ENCODE results near the gene ABHD17A. TPM values are rescaled to one million over a fixed set of nuclear protein-coding genes. Genes with fewer than 3 reads are reported as not detected.
"Not testable (repeated sequence)": the region's sequence is repeated elsewhere in the genome, so short reads cannot be mapped to it uniquely, and the experiment has no call there.

ABHD17A gene
- total and polyA plus RNA-seq, 9 donors: 55.7 to 73.5 (median 59.0) TPM

DNA sequence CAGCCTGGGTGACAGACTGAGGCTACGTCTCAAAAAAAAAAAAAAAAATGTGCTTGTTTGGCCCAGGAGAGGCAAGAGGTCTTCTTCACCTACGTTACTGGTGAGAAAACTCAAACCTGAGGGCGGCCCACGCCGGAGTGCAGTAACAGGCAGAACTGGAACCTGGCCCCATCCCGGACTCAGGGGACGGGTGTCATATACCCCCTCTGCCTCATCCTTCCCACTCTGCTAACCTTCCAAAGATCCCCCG, 19.5 kb upstream of the ABHD17A start:
- Histone ChIP-seq H3K27ac (ENCODE audit: low read length) (peak overlapping the region; percentile 85), H3K27me3 (ENCODE audit: control insufficient read depth, insufficient read depth, low read length) (no peaks in the 10 kb centered on the region), H3K9me3 (replicated peaks; ENCODE audit: control insufficient read depth, low read depth, low read length) (no peaks in the 10 kb centered on the region), H3K4me1 (ENCODE audit: control insufficient read depth, insufficient read depth, low read length) (peaks cover 24% of the 10 kb centered on the region), H3K36me3 (ENCODE audit: control insufficient read depth, insufficient read depth, low read length) (peaks cover 3% of the 10 kb centered on the region), H3K4me3 (ENCODE audit: low read length) (peak overlapping the region; percentile 2)
- WGBS (ENCODE audit: insufficient coverage): 41% methylated on average over 7 of the region's 8 CpGs
- no peak for DNase-seq

DNA sequence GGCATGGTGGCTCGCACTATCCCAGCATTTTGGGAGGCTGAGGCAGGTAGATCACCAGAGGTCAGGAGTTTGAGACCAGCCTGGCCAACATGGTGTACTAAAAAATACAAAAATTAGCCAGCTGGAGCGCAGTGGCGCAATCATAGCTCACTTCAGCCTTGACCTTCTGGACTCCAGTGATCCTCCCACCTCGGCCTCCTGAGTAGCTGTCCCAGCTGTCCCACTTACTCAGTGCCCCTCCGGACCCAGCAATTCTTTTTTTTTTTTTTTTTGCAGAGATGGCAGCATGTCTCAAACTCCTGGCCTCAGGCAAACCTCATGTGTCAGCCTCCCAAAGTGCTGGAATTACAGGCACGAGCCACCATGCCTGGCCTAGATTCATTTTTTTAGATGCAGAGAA, 17.6 kb upstream of the ABHD17A start:
- Histone ChIP-seq H3K4me1 (ENCODE audit: control insufficient read depth, insufficient read depth, low read length) (peaks cover 16% of the 10 kb centered on the region), H3K9me3 (replicated peaks; ENCODE audit: control insufficient read depth, low read depth, low read length) (no peaks in the 10 kb centered on the region), H3K27me3 (ENCODE audit: control insufficient read depth, insufficient read depth, low read length) (no peaks in the 10 kb centered on the region), H3K4me3 (ENCODE audit: low read length) (no peak overlapping the region), H3K36me3 (ENCODE audit: control insufficient read depth, insufficient read depth, low read length) (no peaks in the 10 kb centered on the region), H3K27ac (ENCODE audit: low read length) (peak overlapping the region; percentile 67)
- DNase-seq: no peak
- WGBS (ENCODE audit: insufficient coverage): 84% methylated on average over 5 of the region's 6 CpGs

DNA sequence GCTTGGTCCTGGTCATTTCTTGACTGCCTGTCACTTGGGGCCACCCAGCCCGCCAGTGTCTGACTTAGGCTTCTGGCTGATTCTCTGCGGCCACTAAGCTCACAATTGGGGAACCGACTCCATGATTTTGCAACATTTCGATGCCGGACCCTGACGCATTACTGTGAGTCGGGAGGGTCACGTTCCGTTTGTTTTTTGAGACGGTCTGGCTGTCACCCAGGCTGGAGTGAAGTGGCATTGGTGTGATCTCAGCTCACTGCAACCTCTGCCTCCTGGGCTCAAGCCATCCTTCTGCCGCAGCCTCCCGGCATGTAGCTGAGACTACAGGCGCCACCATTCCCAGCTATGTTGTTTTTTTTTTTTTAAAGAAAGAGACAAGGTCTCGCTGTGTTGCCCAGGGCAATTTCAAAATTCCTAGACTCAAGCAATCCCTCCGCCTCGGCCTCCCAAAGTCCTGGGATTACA, 16.7 kb upstream of the ABHD17A start:
- 82% methylated on average over 12 of the region's 16 CpGs for WGBS (ENCODE audit: insufficient coverage)
- DNase-seq: peak; percentile 63
- peak overlapping the region; percentile 35 for H3K27ac ChIP-seq (ENCODE audit: low read length)
- H3K36me3 ChIP-seq (ENCODE audit: control insufficient read depth, insufficient read depth, low read length): no peaks in the 10 kb centered on the region
- no peaks in the 10 kb centered on the region for H3K9me3 ChIP-seq (replicated peaks; ENCODE audit: control insufficient read depth, low read depth, low read length)
- peaks cover 20% of the 10 kb centered on the region for H3K4me1 ChIP-seq (ENCODE audit: control insufficient read depth, insufficient read depth, low read length)
- no peak overlapping the region for H3K4me3 ChIP-seq (ENCODE audit: low read length)
- no peaks in the 10 kb centered on the region for H3K27me3 ChIP-seq (ENCODE audit: control insufficient read depth, insufficient read depth, low read length)

DNA sequence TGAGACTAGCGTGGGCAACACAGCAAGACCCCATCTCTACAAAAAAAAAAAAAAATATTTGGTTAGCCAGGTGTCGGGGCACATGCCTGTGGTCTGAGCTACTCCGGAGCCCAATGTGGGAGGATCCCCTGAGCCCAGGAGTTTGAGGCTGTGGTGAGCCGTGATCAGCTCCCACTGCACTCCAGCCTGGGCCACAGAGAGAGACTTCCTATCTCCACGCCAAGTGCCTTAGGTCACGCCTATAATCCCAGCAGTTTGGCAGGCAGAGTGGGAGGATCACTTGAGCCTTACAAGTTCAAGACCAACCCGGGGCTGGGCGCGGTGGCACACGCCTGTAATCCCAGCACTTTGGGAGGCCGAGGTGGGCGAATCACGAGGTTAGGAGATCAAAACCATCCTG, 11.2 kb upstream of the ABHD17A start:
- no peak overlapping the region for H3K27ac ChIP-seq (ENCODE audit: low read length)
- WGBS (ENCODE audit: insufficient coverage): 68% methylated on average over 7 of the region's 13 CpGs
- H3K27me3 ChIP-seq (ENCODE audit: control insufficient read depth, insufficient read depth, low read length): no peaks in the 10 kb centered on the region
- no peak overlapping the region for H3K4me3 ChIP-seq (ENCODE audit: low read length)
- H3K9me3 ChIP-seq (replicated peaks; ENCODE audit: control insufficient read depth, low read depth, low read length): no peaks in the 10 kb centered on the region
- DNase-seq: no peak
- no peaks in the 10 kb centered on the region for H3K36me3 ChIP-seq (ENCODE audit: control insufficient read depth, insufficient read depth, low read length)
- peaks cover 14% of the 10 kb centered on the region for H3K4me1 ChIP-seq (ENCODE audit: control insufficient read depth, insufficient read depth, low read length)

DNA sequence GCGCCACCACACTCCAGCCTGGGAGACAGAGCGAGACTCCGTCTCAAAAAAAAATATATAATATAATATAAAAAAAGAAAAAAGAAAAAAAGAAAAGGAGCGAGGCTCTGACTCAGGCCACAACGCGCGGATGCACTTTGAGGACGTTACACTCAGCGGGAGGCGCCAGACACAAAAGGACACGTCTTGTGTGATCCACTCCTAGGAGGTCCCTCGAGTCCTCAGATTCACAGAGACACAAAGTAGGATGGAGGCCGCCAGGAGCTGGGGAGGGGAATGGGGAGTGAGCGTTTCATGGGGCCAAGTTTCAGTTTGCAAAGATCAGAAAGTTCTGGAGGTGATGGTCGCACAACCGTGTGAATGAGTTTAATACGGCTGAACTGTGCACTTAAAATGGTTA, 8.5 kb upstream of the ABHD17A start:
- DNase-seq: no peak
- H3K36me3 ChIP-seq (ENCODE audit: control insufficient read depth, insufficient read depth, low read length): no peaks in the 10 kb centered on the region

DNA sequence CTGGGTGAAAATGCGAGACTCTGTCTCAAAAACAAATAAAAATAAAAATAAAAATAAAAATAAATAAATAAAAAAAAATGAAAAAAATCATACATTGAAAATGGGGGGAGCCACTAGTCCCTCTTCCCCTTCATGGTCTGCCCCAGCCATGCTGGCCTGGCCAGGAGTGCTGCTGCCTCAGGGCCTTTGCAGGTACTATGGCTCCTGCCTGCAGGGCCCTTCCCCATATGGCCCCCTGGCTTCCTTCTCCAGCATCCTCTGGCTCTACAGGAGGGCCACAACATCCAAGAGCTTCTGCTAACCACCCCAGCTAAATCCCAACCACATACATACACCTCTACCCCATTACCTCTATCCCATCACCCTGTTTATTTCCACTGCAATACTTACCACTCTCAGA, 4.6 kb upstream of the ABHD17A start:
- no peak for DNase-seq
- Histone ChIP-seq H3K4me3 (ENCODE audit: low read length) (no peak overlapping the region), H3K9me3 (replicated peaks; ENCODE audit: control insufficient read depth, low read depth, low read length) (no peaks in the 10 kb centered on the region), H3K27ac (ENCODE audit: low read length) (no peak overlapping the region), H3K27me3 (ENCODE audit: control insufficient read depth, insufficient read depth, low read length) (no peaks in the 10 kb centered on the region), H3K36me3 (ENCODE audit: control insufficient read depth, insufficient read depth, low read length) (no peaks in the 10 kb centered on the region), H3K4me1 (ENCODE audit: control insufficient read depth, insufficient read depth, low read length) (peaks cover 7% of the 10 kb centered on the region)
- WGBS (ENCODE audit: insufficient coverage): no CpG with 5 or more reads among the region's 1 CpG

More for the DNA sequence above, 8.5 kb upstream of the ABHD17A start:
- 66% methylated on average over 13 of the region's 17 CpGs for WGBS (ENCODE audit: insufficient coverage)
- Histone ChIP-seq H3K27ac (ENCODE audit: low read length) (no peak overlapping the region), H3K9me3 (replicated peaks; ENCODE audit: control insufficient read depth, low read depth, low read length) (no peaks in the 10 kb centered on the region), H3K4me3 (ENCODE audit: low read length) (no peak overlapping the region), H3K4me1 (ENCODE audit: control insufficient read depth, insufficient read depth, low read length) (peaks cover 14% of the 10 kb centered on the region), H3K27me3 (ENCODE audit: control insufficient read depth, insufficient read depth, low read length) (no peaks in the 10 kb centered on the region)

DNA sequence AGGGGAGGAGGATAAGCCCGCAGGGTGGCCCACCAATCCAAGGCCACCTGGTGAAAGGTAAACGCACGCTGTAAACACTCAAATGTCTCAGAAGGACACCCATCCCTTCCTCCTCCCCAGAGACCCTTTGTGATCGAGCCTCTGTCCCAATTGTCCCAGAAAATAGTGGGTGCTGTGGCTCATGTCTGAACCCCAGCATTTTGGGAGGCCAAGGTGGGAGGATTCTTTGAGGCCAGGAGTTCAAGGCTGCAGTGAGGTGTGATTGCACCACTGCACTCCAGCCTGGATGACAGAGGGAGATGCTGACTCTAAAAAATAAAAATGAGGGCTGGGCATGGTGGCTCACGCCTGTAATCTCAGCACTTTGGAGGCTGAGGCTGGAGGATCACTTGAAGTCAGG, 3.1 kb upstream of the ABHD17A start:
- 91% methylated on average over 1 of the region's 5 CpGs for WGBS (ENCODE audit: insufficient coverage)
- Histone ChIP-seq H3K27ac (ENCODE audit: low read length) (no peak overlapping the region), H3K4me1 (ENCODE audit: control insufficient read depth, insufficient read depth, low read length) (peaks cover 19% of the 10 kb centered on the region)

DNA sequence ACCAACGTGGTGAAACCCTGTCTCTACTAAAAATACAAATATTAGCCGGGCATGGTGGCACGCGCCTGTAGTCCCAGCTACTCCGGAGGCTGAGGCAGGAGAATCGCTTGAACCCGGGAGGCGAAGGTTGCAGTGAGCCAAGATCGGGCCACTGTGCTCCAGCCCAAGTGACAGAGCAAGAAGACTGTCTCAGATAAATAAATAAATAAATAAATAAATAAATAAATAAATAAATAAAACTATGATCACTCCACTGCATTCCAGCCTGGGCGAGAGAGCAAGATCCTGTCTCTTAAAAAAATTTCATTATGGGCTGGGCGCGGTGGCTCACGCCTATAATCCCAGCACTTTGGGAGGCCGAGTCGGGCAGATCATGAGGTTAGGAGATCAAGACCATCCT, 1.1 kb upstream of the ABHD17A start:
- not testable (repeated sequence) for DNase-seq; H3K27ac ChIP-seq (ENCODE audit: low read length); H3K27me3 ChIP-seq (ENCODE audit: control insufficient read depth, insufficient read depth, low read length); H3K36me3 ChIP-seq (ENCODE audit: control insufficient read depth, insufficient read depth, low read length); H3K9me3 ChIP-seq (replicated peaks; ENCODE audit: control insufficient read depth, low read depth, low read length); H3K4me3 ChIP-seq (ENCODE audit: low read length)
- 94% methylated on average over 11 of the region's 15 CpGs for WGBS (ENCODE audit: insufficient coverage)
- peaks cover 36% of the 10 kb centered on the region for H3K4me1 ChIP-seq (ENCODE audit: control insufficient read depth, insufficient read depth, low read length)

More for the DNA sequence above, 3.1 kb upstream of the ABHD17A start:
- no peaks in the 10 kb centered on the region for H3K9me3 ChIP-seq (replicated peaks; ENCODE audit: control insufficient read depth, low read depth, low read length)
- H3K36me3 ChIP-seq (ENCODE audit: control insufficient read depth, insufficient read depth, low read length): no peaks in the 10 kb centered on the region
- H3K4me3 ChIP-seq (ENCODE audit: low read length): no peak overlapping the region
- H3K27me3 ChIP-seq (ENCODE audit: control insufficient read depth, insufficient read depth, low read length): no peaks in the 10 kb centered on the region
- DNase-seq: no peak

DNA sequence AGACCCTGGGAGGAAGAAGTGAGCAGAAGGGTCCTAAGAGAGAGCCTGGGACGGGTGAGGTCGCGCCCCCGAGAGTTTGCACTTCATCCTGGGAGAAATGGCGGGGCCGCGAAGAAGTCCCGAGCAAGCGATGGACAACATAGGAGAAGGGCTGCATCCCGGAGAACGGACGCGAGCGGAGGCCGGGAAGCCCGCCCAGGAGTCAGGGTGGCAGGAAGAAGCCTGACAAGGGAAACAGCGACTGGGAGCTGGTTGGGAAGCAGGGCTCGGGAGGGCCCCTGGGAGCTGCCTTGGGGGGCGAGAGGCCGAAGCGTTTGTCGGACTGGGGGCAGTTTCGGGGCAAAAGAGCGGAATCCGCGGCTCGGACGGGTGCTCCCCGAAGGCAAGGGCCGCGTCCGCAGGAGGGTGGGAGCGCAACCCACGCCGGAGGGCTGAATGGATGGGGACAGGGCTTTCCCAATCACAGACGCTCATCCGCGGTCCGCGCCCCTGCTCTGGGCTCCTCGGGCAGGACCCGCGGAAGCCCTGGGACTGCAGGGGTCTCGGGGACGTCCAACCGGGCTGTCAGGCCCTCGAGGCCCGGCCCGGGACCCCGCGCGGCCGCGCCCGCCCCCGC, 469 bp downstream of the ABHD17A start:
- peak overlapping the region; percentile 98 for H3K4me3 ChIP-seq (ENCODE audit: low read length)
- under 1% methylated on average over 55 of the region's 56 CpGs for WGBS (ENCODE audit: insufficient coverage)
- no peak for DNase-seq
- H3K36me3 ChIP-seq (ENCODE audit: control insufficient read depth, insufficient read depth, low read length): peaks cover 5% of the 10 kb centered on the region
- peak overlapping the region; percentile 91 for H3K27ac ChIP-seq (ENCODE audit: low read length)
- H3K4me1 ChIP-seq (ENCODE audit: control insufficient read depth, insufficient read depth, low read length): peaks cover 42% of the 10 kb centered on the region
- no peaks in the 10 kb centered on the region for H3K9me3 ChIP-seq (replicated peaks; ENCODE audit: control insufficient read depth, low read depth, low read length)
- no peaks in the 10 kb centered on the region for H3K27me3 ChIP-seq (ENCODE audit: control insufficient read depth, insufficient read depth, low read length)

DNA sequence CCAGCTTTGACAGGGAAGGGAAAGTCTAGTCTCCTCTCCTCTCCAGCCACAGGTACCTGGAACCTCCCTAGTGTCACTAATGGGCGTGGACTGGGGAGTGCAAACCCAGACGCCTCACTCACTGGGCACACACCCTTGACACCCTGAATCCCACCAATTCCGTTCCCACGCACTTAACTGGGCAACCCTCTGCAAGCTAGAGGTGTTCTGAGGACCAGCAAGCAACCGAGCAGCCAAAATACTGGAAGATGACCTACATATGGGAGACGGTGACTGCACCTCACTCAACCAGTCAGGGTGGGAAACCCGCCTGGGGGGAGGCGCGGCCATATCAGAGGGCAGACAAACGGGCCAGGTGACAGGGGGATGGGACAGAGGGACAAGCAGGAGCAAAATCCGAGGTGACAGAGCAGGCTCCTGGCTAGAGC, 991 bp downstream of the ABHD17A start:
- peaks cover 5% of the 10 kb centered on the region for H3K36me3 ChIP-seq (ENCODE audit: control insufficient read depth, insufficient read depth, low read length)
- no peaks in the 10 kb centered on the region for H3K27me3 ChIP-seq (ENCODE audit: control insufficient read depth, insufficient read depth, low read length)
- 4% methylated on average over 10 of the region's 11 CpGs for whole genome bisulfite sequencing (ENCODE audit: insufficient coverage)
- H3K27ac ChIP-seq (ENCODE audit: low read length): peak overlapping the region; percentile 91
- peak overlapping the region; percentile 98 for H3K4me3 ChIP-seq (ENCODE audit: low read length)
- no peaks in the 10 kb centered on the region for H3K9me3 ChIP-seq (replicated peaks; ENCODE audit: control insufficient read depth, low read depth, low read length)
- DNase-seq: no peak
- peaks cover 42% of the 10 kb centered on the region for H3K4me1 ChIP-seq (ENCODE audit: control insufficient read depth, insufficient read depth, low read length)

DNA sequence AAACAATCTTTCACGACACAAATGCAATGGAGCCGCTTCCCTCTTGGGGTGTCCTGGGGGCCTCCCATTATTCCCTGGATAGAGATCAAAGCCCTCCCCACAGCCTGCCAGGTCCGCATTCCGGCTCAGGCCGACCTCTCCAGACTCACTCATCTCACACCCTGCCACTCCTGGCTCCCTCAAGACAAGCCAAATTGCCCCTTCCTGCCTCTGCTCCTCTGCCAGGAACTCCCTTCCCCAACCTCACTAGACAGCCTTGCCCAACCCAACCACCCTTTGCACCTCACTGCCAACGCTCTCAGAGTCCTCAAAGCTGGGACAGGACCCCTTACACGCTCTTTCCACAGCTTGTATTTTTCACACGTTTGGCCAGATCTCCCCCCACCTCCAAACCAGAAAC, 1.5 kb downstream of the ABHD17A start:
- Histone ChIP-seq H3K9me3 (replicated peaks; ENCODE audit: control insufficient read depth, low read depth, low read length) (no peaks in the 10 kb centered on the region), H3K27me3 (ENCODE audit: control insufficient read depth, insufficient read depth, low read length) (no peaks in the 10 kb centered on the region), H3K4me3 (ENCODE audit: low read length) (peak overlapping the region; percentile 98), H3K36me3 (ENCODE audit: control insufficient read depth, insufficient read depth, low read length) (peaks cover 5% of the 10 kb centered on the region), H3K27ac (ENCODE audit: low read length) (peak overlapping the region; percentile 91), H3K4me1 (ENCODE audit: control insufficient read depth, insufficient read depth, low read length) (peaks cover 42% of the 10 kb centered on the region)
- 28% methylated on average over 6 of the region's 8 CpGs for WGBS (ENCODE audit: insufficient coverage)
- DNase-seq: no peak

All from muscle of leg (tissue), 11 donors.